Measurements from ENCODE around the gene CP.

- TF ChIP-seq CTCF (IDR thresholded peaks at IDR 0.05) (no peak), POLR2A (IDR thresholded peaks at IDR 0.05) (no peak)
These were observed 35.4 kb downstream of the CP start for GRCh38 chr3:149186219-149186618.

Data from right lobe of liver (tissue), 4 donors.